Body of pancreas (tissue), 4 donors: ENCODE results near the gene SMARCB1. TPM values are rescaled to one million over a fixed set of nuclear protein-coding genes. Genes with fewer than 3 reads are reported as not detected.

Experiments
- ATAC-seq: fragments of 150-250 bp; one replicate; pipeline ENCODE4 v1.9.1; 2016
- DNase-seq, 4 donors: peaks; one replicate each; pipeline ENCODE4 v3.0.0-alpha.2; 2019
- H3K27ac ChIP-seq, 4 donors: fragments of 200-600 bp; sonication (generic); 1 replicate in 3 of 4; 2 replicates in 1 of 4; pipeline versions ENCODE4 v1.5.1 to v1.6.1; 2016 to 2019; ENCODE audit warnings: mild to moderate bottlenecking in 1 of 4, mixed read lengths in 1 of 4, moderate library complexity in 1 of 4
- H3K27me3 ChIP-seq, 2 donors: fragments of 200-600 bp; sonication (generic); one replicate each; pipeline ENCODE4 v1.6.0; 2016; ENCODE audit warnings: mild to moderate bottlenecking in 1 of 2
- H3K36me3 ChIP-seq, 2 donors: fragments of 200-600 bp; sonication (generic); replicated peaks in 1 of 2; 2 replicates each; pipeline ENCODE4 v1.5.1; 2016; ENCODE audit warnings: low read depth in 2 of 2; ENCODE audit not compliant: insufficient read depth in 1 of 2
- H3K4me1 ChIP-seq: fragments of 200-600 bp; sonication (generic); one replicate; pipeline ENCODE4 v1.6.0; 2016
- H3K4me3 ChIP-seq, 2 donors: fragments of 200-600 bp; sonication (generic); 1 replicate in 1 of 2; 2 replicates in 1 of 2; pipeline ENCODE4 v1.5.1; 2016 to 2019
- H3K9me3 ChIP-seq, 3 donors: fragments of 200-600 bp; sonication (generic); 1 replicate in 2 of 3; 2 replicates in 1 of 3; pipeline ENCODE4 v1.5.1; 2016
- CTCF ChIP-seq, 7 experiments: fragments of 450-650 bp in 4 of 7; fragments of 200-600 bp in 3 of 7; sonication (generic) in 3 of 7; IDR thresholded peaks; one replicate each; pipeline ENCODE4 v1.5.1; 2016 to 2019; ENCODE audit warnings: antibody characterized with exemption in 7 of 7
- POLR2A ChIP-seq, 3 donors: fragments of 450-650 bp; IDR thresholded peaks; one replicate each; pipeline ENCODE4 v1.6.1; 2016; ENCODE audit warnings: antibody characterized with exemption in 3 of 3, mild to moderate bottlenecking in 2 of 3
- WGBS, 2 donors: methylation state at CpG; one replicate each; pipeline ENCODE4 v1.1.5; 2017; 5-methylcytosine and 5-hydroxymethylcytosine counted together
- intact Hi-C: fragments of 100-400 bp; cut with DNase I; formaldehyde crosslinking; loops from one replicate; pipeline ENCODE4 v1.15.1; 2023
- total RNA-seq, 2 donors: library from RNA; depleted of rRNA; stranded (reverse); fragments of >200 nt; gene quantifications; one replicate each; pipeline ENCODE4 v1.1.0, GENCODE V29; 2016

The SMARCB1 gene
- total RNA-seq, 2 donors from 2014 or later = 40.2 to 119 TPM

- DNase-seq (no peak), ATAC-seq (no peak)
- intact Hi-C loops = no loop called here
- Histone ChIP-seq H3K36me3 (peaks cover 0 to 12% of the 10 kb centered on the region in 2 donors), H3K4me3 (no peak overlapping the region), H3K27me3 (no peaks in the 10 kb centered on the region), H3K27ac (no peak overlapping the region), H3K4me1 (peaks cover 11% of the 10 kb centered on the region), H3K9me3 (no peaks in the 10 kb centered on the region)
- TF ChIP-seq CTCF (IDR thresholded peaks at IDR 0.05) (no peak), POLR2A (IDR thresholded peaks at IDR 0.05) (no peak)
- WGBS, 2 donors = 91 to 95% methylated on average over 7 to 13 of the region's 13 CpGs
Measured at GRCh38 chr22:23744001-23744400, 42.8 kb upstream of the SMARCB1 start.

- Histone ChIP-seq H3K27me3 (no peaks in the 10 kb centered on the region), H3K4me3 (no peak overlapping the region), H3K27ac (no peak overlapping the region), H3K36me3 (peaks cover 0 to 12% of the 10 kb centered on the region in 2 donors), H3K4me1 (peaks cover 12% of the 10 kb centered on the region), H3K9me3 (no peaks in the 10 kb centered on the region)
- ATAC-seq (no peak), DNase-seq (no peak)
- 94 to 98% methylated on average over 7 to 14 of the region's 14 CpGs for WGBS, 2 donors
- intact Hi-C loops = no loop called here
- TF ChIP-seq CTCF (IDR thresholded peaks at IDR 0.05) (no peak), POLR2A (IDR thresholded peaks at IDR 0.05) (no peak)
Measured at GRCh38 chr22:23744485-23744884, 42.3 kb upstream of the SMARCB1 start.

- ATAC-seq = no peak
- H3K9me3 ChIP-seq = no peaks in the 10 kb centered on the region
- H3K4me1 ChIP-seq = peaks cover 23% of the 10 kb centered on the region
- peaks cover 0 to 12% of the 10 kb centered on the region in 2 donors for H3K36me3 ChIP-seq
- H3K4me3 ChIP-seq = no peak overlapping the region
- intact Hi-C loops = no loop called here
- WGBS, 2 donors = 27 to 40% methylated on average over 6 of the region's 6 CpGs
- no peak overlapping the region for H3K27ac ChIP-seq
- peak in 2 of 4 donors; percentile 35 to 49 for DNase-seq
- H3K27me3 ChIP-seq = no peaks in the 10 kb centered on the region
- TF ChIP-seq POLR2A (IDR thresholded peaks at IDR 0.05) (no peak), CTCF (IDR thresholded peaks at IDR 0.05) (no peak)
Measured at GRCh38 chr22:23745791-23746190, 41.0 kb upstream of the SMARCB1 start.

GRCh38 chr22:23749841-23750301 lies 36.9 kb upstream of the SMARCB1 start:
- peaks cover 31% of the 10 kb centered on the region for H3K4me1 ChIP-seq
- intact Hi-C loops = no loop called here
- WGBS, 2 donors = 33 to 38% methylated on average over 12 of the region's 12 CpGs
- peak overlapping the region; percentile 15 to 42 for H3K4me3 ChIP-seq
- TF ChIP-seq CTCF (IDR thresholded peaks at IDR 0.05) (no peak), POLR2A (IDR thresholded peaks at IDR 0.05) (no peak)
- H3K36me3 ChIP-seq = peaks cover 0 to 2% of the 10 kb centered on the region in 2 donors
- peak overlapping the region; percentile 87 to 95 (median 92) for H3K27ac ChIP-seq
- DNase-seq = no peak
- ATAC-seq = no peak
- no peaks in the 10 kb centered on the region for H3K27me3 ChIP-seq
- H3K9me3 ChIP-seq = no peaks in the 10 kb centered on the region

GRCh38 chr22:23750367-23750713 lies 36.4 kb upstream of the SMARCB1 start:
- 17 to 24% methylated on average over 5 of the region's 5 CpGs for WGBS, 2 donors
- H3K9me3 ChIP-seq = no peaks in the 10 kb centered on the region
- intact Hi-C loops = no loop called here
- H3K36me3 ChIP-seq = no peaks in the 10 kb centered on the region
- peak overlapping the region; percentile 87 to 95 (median 92) for H3K27ac ChIP-seq
- ATAC-seq (peak; percentile 1), DNase-seq (no peak)
- TF ChIP-seq POLR2A (IDR thresholded peaks at IDR 0.05) (no peak), CTCF (IDR thresholded peaks at IDR 0.05) (no peak)
- peak overlapping the region; percentile 15 to 42 for H3K4me3 ChIP-seq
- H3K4me1 ChIP-seq = peaks cover 31% of the 10 kb centered on the region
- H3K27me3 ChIP-seq = no peaks in the 10 kb centered on the region
